ENCODE results near the gene TBC1D9. TPM values are rescaled to one million over a fixed set of nuclear protein-coding genes. Genes with fewer than 3 reads are reported as not detected.
"Not testable (repeated sequence)": the region's sequence is repeated elsewhere in the genome, so short reads cannot be mapped to it uniquely, and the experiment has no call there.

Gene TBC1D9
- total RNA-seq, 2 donors from 2014 or later = 22.3 to 29.0 TPM

GRCh38 chr4:140748171-140748570 is 8.0 kb downstream of the TBC1D9 start:
- H3K27me3 Mint-ChIP-seq (ENCODE audit: insufficient read depth) = peaks cover 8% of the 10 kb centered on the region

GRCh38 chr4:140746546-140746945 is 9.6 kb downstream of the TBC1D9 start:
- WGBS, 2 experiments (ENCODE audit: insufficient coverage in 1 of 2, insufficient read length in 1 of 2) = 92 to 94% methylated on average over 7 of the region's 7 CpGs
- H3K4me3 ChIP-seq (ENCODE audit: low read length); H3K36me3 ChIP-seq (ENCODE audit: control insufficient read depth, insufficient read depth, low read length); DNase-seq; H3K27ac ChIP-seq (ENCODE audit: low read depth, low read length); H3K4me1 ChIP-seq (ENCODE audit: control insufficient read depth, insufficient read depth, low read length); H3K9ac ChIP-seq (ENCODE audit: extremely low read depth, low read length, poor library complexity, severe bottlenecking); H3K4me3 Mint-ChIP-seq; H3K27me3 Mint-ChIP-seq (ENCODE audit: insufficient read depth); H3K27me3 ChIP-seq (ENCODE audit: control insufficient read depth, insufficient read depth, low read length, poor library complexity, severe bottlenecking); H3K27ac Mint-ChIP-seq: not testable (repeated sequence)
- H3K4me1 Mint-ChIP-seq = peaks cover 38% of the 10 kb centered on the region
- peaks cover 14% of the 10 kb centered on the region for H3K36me3 Mint-ChIP-seq (ENCODE audit: low read depth)
- peaks cover 34% of the 10 kb centered on the region for H3K9me3 ChIP-seq (ENCODE audit: control insufficient read depth, low read length)
- peaks cover 15% of the 10 kb centered on the region for H3K9me3 Mint-ChIP-seq

More at GRCh38 chr4:140748171-140748570, 8.0 kb downstream of the TBC1D9 start:
- Histone ChIP-seq H3K27ac (ENCODE audit: low read depth, low read length) (no peak overlapping the region), H3K9me3 (ENCODE audit: control insufficient read depth, low read length) (peaks cover 44% of the 10 kb centered on the region), H3K36me3 (ENCODE audit: control insufficient read depth, insufficient read depth, low read length) (peaks cover 12% of the 10 kb centered on the region), H3K27me3 (ENCODE audit: control insufficient read depth, insufficient read depth, low read length, poor library complexity, severe bottlenecking) (no peaks in the 10 kb centered on the region), H3K4me1 (ENCODE audit: control insufficient read depth, insufficient read depth, low read length) (peaks cover 7% of the 10 kb centered on the region), H3K4me3 (ENCODE audit: low read length) (no peak overlapping the region), H3K9ac (ENCODE audit: extremely low read depth, low read length, poor library complexity, severe bottlenecking) (no peak overlapping the region)
- H3K9me3 Mint-ChIP-seq = peaks cover 19% of the 10 kb centered on the region
- no peak overlapping the region for H3K27ac Mint-ChIP-seq
- TF ChIP-seq CTCF (conservative IDR thresholded peaks at IDR 0.05) = no peak
- peaks cover 25% of the 10 kb centered on the region for H3K36me3 Mint-ChIP-seq (ENCODE audit: low read depth)
- no peak for DNase-seq
- 87% methylated on average over 1 of the region's 1 CpG; no CpG with 5 or more reads in 1 of the 2 experiments for WGBS, 2 experiments (ENCODE audit: insufficient coverage in 1 of 2, insufficient read length in 1 of 2)
- H3K4me3 Mint-ChIP-seq = no peak overlapping the region
- H3K4me1 Mint-ChIP-seq = peaks cover 26% of the 10 kb centered on the region

GRCh38 chr4:140744421-140744820 is 11.8 kb downstream of the TBC1D9 start:
- peaks cover 15% of the 10 kb centered on the region for H3K9me3 Mint-ChIP-seq
- Histone ChIP-seq H3K9me3 (ENCODE audit: control insufficient read depth, low read length) (peaks cover 18% of the 10 kb centered on the region), H3K4me3 (ENCODE audit: low read length) (no peak overlapping the region), H3K27ac (ENCODE audit: low read depth, low read length) (no peak overlapping the region), H3K27me3 (ENCODE audit: control insufficient read depth, insufficient read depth, low read length, poor library complexity, severe bottlenecking) (no peaks in the 10 kb centered on the region), H3K36me3 (ENCODE audit: control insufficient read depth, insufficient read depth, low read length) (no peaks in the 10 kb centered on the region), H3K4me1 (ENCODE audit: control insufficient read depth, insufficient read depth, low read length) (peaks cover 11% of the 10 kb centered on the region), H3K9ac (ENCODE audit: extremely low read depth, low read length, poor library complexity, severe bottlenecking) (no peak overlapping the region)
- H3K36me3 Mint-ChIP-seq (ENCODE audit: low read depth) = peaks cover 11% of the 10 kb centered on the region
- H3K27me3 Mint-ChIP-seq (ENCODE audit: insufficient read depth) = no peaks in the 10 kb centered on the region
- H3K27ac Mint-ChIP-seq = peak overlapping the region; percentile 69
- no peak overlapping the region for H3K4me3 Mint-ChIP-seq
- WGBS, 2 experiments (ENCODE audit: insufficient coverage in 1 of 2, insufficient read length in 1 of 2) = 76 to 79% methylated on average over 2 to 3 of the region's 3 CpGs
- peaks cover 55% of the 10 kb centered on the region for H3K4me1 Mint-ChIP-seq
- no peak for TF ChIP-seq CTCF (conservative IDR thresholded peaks at IDR 0.05)
- DNase-seq = peak; percentile 75

Measured in endodermal cell (in vitro differentiated cells).